Thoracic aorta (tissue), 2 donors: ENCODE data around the gene SQOR. TPM values are rescaled to one million over a fixed set of nuclear protein-coding genes. Genes with fewer than 3 reads are reported as not detected.
A peak's percentile ranks its signal among the peaks of the same experiment; 100 is the strongest.

ENCODE experiments used
- ATAC-seq: fragments of 150-250 bp; one replicate; pipeline ENCODE4 v1.8.0; 2017; ENCODE audit warnings: low read depth; ENCODE audit not compliant: insufficient number of reproducible peaks, low FRiP score
- DNase-seq: peaks from one replicate; pipeline ENCODE4 v3.0.0-alpha.2; 2020; ENCODE audit warnings: low spot score
- H3K27ac ChIP-seq, 2 donors: fragments of 200-600 bp; sonication (generic); 1 replicate in 1 of 2; 2 replicates in 1 of 2; pipeline ENCODE4 v1.5.1; 2016; ENCODE audit warnings: mild to moderate bottlenecking in 2 of 2, moderate library complexity in 2 of 2
- H3K27me3 ChIP-seq: fragments of 200-600 bp; sonication (generic); replicated peaks from 2 replicates; pipeline ENCODE4 v1.6.0; 2016; ENCODE audit warnings: mild to moderate bottlenecking; ENCODE audit not compliant: insufficient read depth
- H3K36me3 ChIP-seq: fragments of 200-600 bp; sonication (generic); one replicate; pipeline ENCODE4 v1.5.1; 2016
- H3K4me1 ChIP-seq, 2 donors: fragments of 200-600 bp; sonication (generic); 1 replicate in 1 of 2; 2 replicates in 1 of 2; pipeline versions ENCODE4 v1.5.1 to v1.6.0; 2016; ENCODE audit warnings: low read depth in 2 of 2, mild to moderate bottlenecking in 1 of 2; ENCODE audit not compliant: control insufficient read depth in 1 of 2
- H3K4me3 ChIP-seq: fragments of 200-600 bp; sonication (generic); 2 replicates; pipeline ENCODE4 v1.5.1; 2016; ENCODE audit warnings: mild to moderate bottlenecking
- H3K9me3 ChIP-seq: fragments of 200-600 bp; sonication (generic); 2 replicates; pipeline ENCODE4 v1.5.1; 2016
- total RNA-seq, 2 donors: library from RNA; depleted of rRNA; stranded (reverse); fragments of >200 nt; gene quantifications; one replicate each; pipeline versions ENCODE4 v1.1.0 to v1.2.3, GENCODE V29; 2016
- TF ChIP-seq, protein P1 (sequence below): fragments of 200-600 bp; sonication (generic); IDR thresholded peaks from one replicate; pipeline ENCODE4 v1.5.1; 2019; ENCODE audit warnings: antibody characterized with exemption

The SQOR gene
- total RNA-seq, 2 donors from 2014 or later: 57.0 to 65.1 TPM

DNA sequence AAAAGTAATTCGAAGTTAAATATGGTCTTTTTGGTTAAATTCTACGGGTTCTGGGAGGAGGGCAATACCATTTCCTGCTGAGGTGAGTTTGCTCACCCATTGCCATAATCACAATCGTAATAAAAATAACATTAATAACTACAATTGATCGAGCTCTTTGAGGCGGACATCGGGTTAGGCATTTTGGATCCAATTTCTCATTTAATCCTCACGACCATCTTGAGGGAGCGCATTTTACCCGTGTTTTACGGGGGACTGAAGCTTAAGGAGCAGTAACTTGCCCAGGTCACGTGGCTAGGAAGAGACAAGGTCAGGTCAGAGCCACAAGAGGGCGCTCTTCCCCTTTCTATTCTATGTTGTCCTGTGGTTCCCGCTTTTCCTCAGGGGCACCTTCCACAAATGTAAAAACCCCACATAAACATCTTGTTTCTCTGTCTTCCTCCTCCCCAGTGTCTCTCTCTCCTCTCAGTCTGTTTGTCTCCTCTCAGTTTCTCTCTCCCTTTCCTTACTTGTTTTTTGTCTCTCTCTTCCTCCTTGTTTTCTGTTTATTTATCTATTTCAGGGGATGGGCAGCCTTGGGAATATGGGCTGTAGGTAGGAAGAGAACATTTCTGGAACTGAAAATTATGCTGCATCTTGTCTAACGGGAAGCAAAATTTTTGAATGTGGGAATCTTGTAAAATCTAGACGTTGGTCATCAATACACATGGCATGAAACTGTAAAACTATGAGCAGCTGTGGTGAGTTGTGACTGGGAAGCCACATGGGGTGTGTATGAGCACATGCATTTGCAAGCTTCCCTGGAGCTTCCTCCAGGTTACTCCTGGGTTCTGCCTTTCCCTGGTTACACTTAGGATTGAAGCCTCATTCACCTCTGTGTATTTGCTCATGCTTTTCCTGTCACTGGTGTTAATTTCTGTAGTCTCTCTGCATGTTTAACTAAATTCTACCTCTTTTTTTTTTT lies 71.0 kb downstream of the SQOR start:
- Histone ChIP-seq H3K9me3 (no peaks in the 10 kb centered on the region), H3K27ac (no peak overlapping the region), H3K4me3 (peak overlapping the region; percentile 71), H3K4me1 (peaks cover 0 to 9% of the 10 kb centered on the region in 2 donors), H3K27me3 (no peaks in the 10 kb centered on the region), H3K36me3 (no peaks in the 10 kb centered on the region)
- DNase-seq (peak; percentile 27), ATAC-seq (peak; percentile 61)
- TF ChIP-seq, protein P1, sequence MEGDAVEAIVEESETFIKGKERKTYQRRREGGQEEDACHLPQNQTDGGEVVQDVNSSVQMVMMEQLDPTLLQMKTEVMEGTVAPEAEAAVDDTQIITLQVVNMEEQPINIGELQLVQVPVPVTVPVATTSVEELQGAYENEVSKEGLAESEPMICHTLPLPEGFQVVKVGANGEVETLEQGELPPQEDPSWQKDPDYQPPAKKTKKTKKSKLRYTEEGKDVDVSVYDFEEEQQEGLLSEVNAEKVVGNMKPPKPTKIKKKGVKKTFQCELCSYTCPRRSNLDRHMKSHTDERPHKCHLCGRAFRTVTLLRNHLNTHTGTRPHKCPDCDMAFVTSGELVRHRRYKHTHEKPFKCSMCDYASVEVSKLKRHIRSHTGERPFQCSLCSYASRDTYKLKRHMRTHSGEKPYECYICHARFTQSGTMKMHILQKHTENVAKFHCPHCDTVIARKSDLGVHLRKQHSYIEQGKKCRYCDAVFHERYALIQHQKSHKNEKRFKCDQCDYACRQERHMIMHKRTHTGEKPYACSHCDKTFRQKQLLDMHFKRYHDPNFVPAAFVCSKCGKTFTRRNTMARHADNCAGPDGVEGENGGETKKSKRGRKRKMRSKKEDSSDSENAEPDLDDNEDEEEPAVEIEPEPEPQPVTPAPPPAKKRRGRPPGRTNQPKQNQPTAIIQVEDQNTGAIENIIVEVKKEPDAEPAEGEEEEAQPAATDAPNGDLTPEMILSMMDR: peak; percentile 89

DNA sequence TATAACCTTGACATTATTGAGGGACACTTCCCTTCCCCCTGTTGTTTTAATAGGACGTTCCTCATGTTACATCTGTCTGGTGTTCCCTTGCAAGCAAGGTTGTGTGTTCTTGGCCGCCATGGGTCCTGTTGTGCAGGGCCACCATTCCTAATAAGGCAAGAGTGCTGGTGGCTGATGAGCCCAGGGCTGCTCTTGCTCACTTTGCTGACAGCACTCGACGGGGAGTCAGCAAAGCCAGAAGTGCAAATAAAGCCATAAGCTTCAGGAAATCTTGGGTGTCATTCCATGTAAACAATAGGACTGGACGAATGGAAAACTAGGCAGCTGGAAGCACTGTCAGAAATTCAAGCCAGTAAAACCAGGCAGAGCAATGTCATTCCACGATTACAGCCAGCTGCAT lies 75.8 kb downstream of the SQOR start:
- Histone ChIP-seq H3K9me3 (no peaks in the 10 kb centered on the region), H3K4me1 (peaks cover 0 to 6% of the 10 kb centered on the region in 2 donors), H3K27me3 (no peaks in the 10 kb centered on the region), H3K4me3 (no peak overlapping the region), H3K27ac (no peak overlapping the region), H3K36me3 (no peaks in the 10 kb centered on the region)
- ATAC-seq (no peak), DNase-seq (no peak)
- TF ChIP-seq, protein P1: no peak

DNA sequence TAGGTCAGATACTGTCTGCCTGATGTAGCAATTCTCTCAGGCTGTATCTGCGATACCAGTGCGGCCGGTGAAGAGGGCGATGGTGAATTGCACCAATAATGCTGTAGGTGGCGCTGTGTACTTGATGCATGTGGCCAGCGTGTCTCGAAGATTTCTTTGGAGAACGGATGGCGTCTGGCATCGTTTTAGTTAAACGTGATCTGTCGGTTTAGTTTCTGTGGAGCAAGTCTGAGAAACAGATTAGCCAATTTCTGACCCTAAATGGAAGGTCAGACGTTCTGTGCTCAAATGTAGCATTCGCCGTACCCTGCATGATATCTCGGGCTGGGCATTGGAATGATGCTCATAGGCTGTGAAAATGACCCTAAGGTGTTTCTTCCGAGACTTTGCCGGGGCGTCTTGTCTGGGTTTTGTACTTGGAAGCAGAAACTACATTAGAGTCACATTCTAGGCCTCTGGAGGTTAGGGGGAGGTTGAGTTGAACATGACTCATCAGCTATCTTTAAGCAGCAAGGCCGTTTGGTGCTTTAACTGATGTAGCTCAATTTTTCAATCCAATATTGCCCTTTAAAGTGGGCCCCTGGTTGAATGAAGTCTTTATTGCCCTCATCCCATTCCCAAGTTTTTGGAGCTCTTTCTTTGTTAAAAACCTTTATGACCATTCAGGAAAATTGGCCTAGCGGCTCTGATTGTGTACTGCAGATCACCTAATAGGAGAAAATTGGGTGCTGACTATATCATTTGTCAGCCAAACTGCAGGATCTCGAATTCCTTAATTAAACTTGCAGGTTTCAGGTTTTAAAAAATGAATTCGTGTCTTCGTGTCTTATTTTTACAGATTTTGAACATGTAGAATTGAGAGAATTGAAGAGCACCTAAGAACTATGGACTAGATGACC lies 80.0 kb downstream of the SQOR start:
- peaks cover 0 to 6% of the 10 kb centered on the region in 2 donors for H3K4me1 ChIP-seq
- H3K4me3 ChIP-seq: peak overlapping the region; percentile 57
- H3K36me3 ChIP-seq: no peaks in the 10 kb centered on the region
- no peaks in the 10 kb centered on the region for H3K27me3 ChIP-seq
- H3K27ac ChIP-seq: no peak overlapping the region
- no peak for ATAC-seq
- no peaks in the 10 kb centered on the region for H3K9me3 ChIP-seq
- DNase-seq: no peak
- TF ChIP-seq, protein P1: peak; percentile 86

DNA sequence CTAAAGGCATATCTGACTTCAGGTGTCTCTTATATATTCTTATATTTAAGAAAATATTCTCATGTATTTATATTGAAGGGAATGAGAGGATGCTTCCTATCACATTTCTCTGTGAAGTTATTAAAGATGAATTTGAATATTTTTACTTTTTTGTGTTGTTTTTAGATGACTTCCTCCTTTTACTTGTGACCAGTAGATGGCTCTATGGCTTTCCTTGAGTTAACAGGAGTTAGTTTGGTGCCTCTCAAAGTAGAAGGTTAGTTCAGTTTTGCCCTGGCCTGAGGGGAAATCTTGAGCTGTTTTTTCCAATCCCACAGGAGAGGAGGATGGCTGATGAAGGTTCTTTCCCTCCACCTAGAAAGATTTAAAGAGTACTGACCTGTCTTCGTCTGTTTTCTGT lies 80.7 kb downstream of the SQOR start:
- DNase-seq: no peak
- Histone ChIP-seq H3K4me1 (peaks cover 0 to 6% of the 10 kb centered on the region in 2 donors), H3K4me3 (no peak overlapping the region), H3K36me3 (no peaks in the 10 kb centered on the region), H3K27me3 (no peaks in the 10 kb centered on the region), H3K27ac (no peak overlapping the region), H3K9me3 (no peaks in the 10 kb centered on the region)
- TF ChIP-seq, protein P1: peak; percentile 24
- no peak for ATAC-seq

DNA sequence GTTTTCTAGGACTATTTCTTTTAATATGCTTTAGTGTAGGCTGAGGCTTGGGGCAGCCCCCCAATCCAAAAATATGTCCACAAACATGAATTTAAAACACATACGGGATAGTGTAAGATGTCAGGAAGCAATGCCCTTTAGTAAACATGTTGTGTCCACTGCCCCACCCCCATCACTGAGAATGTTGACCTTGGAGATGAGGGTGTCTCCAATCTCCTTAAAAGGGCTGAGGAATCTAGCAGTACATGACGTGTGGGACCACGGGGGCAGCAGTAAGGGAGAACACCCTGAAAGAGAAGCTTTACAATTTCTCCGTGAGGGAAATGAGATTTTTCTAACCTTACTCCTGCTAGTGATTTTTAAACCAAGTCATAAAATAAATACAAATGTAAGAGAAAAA lies 84.7 kb downstream of the SQOR start:
- no peaks in the 10 kb centered on the region for H3K36me3 ChIP-seq
- ATAC-seq: no peak
- H3K27ac ChIP-seq: no peak overlapping the region

More for the DNA sequence above, 84.7 kb downstream of the SQOR start:
- Histone ChIP-seq H3K4me3 (no peak overlapping the region), H3K27me3 (no peaks in the 10 kb centered on the region), H3K4me1 (peaks cover 0 to 6% of the 10 kb centered on the region in 2 donors), H3K9me3 (no peaks in the 10 kb centered on the region)
- TF ChIP-seq, protein P1: no peak
- DNase-seq: no peak
